Measurements from ENCODE around the gene C5orf58.
A peak's percentile ranks its signal among the peaks of the same experiment; 100 is the strongest.

C5orf58 gene

GRCh38 chr5:170285181-170285580 is 52.4 kb downstream of the C5orf58 start:
- no peak for DNase-seq

- DNase-seq: no peak
These were observed 53.7 kb downstream of the C5orf58 start for GRCh38 chr5:170286386-170286925.

DNA sequence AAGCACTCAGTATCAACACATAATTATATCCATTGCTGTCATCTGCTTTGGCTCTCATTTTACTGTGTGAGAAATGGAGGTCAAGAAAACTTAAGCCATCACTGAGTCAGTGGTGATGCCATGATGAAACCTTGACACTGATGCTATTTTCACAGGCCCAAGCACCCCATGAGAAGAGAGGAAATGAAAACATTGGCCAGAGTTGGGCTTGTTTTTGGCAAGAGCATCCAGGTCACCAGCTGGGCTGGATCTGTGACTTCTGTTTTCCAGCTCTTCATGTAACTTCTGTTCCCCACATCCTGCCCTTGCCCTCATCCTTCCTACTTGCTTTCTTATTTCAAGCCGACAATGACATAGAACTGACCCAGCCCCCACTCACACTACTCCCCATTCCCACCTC is 54.7 kb downstream of the C5orf58 start:
- DNase-seq: no peak

DNA sequence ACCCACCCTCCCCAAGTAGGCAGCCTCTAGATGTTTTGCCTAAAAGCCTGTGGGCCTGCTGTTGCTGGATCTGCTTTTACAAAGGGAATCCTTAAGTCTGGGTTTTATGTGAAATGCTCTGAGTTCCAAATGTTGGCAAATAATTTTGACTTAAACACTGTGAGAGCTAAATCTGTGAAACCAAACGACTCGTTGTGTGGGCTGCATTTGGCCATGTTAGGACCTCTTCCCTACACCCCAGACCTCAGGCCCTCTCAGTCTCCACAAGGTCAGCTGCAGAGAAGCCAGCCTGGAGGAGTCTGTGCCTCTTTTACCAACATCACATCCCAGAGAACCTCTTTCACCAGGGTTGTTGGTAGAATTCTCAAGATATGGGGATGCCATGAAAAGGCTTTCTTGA is 55.4 kb downstream of the C5orf58 start:
- DNase-seq: no peak

DNA sequence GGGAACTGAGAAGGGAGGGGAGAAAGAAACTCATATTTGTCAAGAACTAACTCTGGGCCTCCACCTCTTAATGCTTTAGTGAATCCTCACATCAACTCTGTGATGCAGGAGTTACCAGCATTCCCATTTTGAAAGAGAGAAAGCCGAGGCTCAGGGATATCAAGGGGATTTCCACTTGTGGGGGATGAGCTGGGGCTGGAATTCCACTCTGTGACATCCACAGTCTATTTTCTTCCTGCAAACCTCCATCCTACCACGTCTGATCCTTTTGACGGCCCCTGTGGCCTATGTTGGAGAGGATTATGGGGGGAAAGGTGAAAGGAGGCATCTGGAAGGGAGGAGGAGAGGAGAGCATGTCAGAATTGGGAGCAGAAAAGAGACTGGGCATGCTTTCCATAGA is 55.8 kb downstream of the C5orf58 start:
- DNase-seq: no peak

- DNase-seq: no peak
These were observed 56.3 kb downstream of the C5orf58 start for GRCh38 chr5:170289121-170289520.

DNA sequence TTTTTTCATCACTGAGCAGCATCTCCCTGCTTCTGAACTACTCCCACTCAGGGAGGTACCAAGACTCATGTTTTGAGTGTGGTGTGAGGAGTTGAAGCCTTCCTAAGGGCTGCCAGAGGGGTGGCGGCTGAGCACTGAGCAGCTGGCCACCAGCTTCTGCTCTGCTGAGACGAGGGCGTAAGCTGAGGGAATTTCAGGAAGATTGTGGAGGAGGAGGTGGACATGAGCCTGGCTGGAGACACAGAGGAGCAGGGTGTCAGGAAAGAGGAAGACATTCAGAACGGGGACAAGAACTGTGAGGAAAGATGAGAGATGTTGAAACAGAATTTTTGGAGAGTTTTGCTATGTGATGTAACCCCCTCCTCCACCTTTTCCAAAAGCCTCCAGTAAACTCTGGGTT is 57.0 kb downstream of the C5orf58 start:
- DNase-seq: no peak

DNA sequence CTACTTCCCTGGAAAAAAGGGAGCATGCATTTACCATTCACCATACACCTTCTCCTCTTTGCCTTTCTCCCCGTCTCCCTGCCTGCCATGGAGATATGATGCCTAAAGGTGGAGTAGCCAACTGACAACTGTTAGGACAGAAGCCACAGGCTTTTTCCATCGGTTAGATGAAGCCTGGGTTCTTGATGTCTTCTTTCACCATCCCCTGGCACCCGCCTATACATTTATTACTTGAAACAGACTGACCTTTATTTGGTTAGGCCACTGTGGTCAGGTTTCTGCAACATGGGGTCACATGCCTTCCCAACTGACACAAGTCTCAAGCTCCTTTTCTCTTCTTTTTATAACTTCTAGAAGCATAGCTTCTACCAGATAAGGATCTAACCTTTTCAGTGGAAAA is 57.7 kb downstream of the C5orf58 start:
- DNase-seq: no peak

GRCh38 chr5:170292179-170293104 is 59.7 kb downstream of the C5orf58 start:
- no peak for DNase-seq

DNA sequence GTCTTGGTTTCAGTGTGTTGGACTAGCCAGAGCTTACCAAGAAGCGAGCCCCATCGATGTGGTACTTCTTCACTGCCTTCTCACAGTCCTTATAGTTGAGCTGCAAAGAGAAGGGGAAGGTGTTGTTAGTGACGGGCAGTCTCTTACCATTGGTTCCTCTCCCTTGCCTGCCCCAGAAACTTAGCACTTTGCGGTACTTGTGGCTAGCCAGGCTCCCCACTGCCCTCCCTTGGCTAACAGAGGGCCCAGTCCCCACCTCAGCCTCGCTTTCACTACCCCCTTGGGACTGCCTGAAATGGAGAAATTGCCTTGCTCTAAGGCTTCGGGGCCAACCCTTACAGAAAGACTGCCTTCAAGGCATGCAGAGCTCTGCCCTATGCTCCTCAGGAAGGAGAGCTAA is 60.5 kb downstream of the C5orf58 start:
- DNase-seq: peak in 1 of 2 experiments; percentile 36

DNA sequence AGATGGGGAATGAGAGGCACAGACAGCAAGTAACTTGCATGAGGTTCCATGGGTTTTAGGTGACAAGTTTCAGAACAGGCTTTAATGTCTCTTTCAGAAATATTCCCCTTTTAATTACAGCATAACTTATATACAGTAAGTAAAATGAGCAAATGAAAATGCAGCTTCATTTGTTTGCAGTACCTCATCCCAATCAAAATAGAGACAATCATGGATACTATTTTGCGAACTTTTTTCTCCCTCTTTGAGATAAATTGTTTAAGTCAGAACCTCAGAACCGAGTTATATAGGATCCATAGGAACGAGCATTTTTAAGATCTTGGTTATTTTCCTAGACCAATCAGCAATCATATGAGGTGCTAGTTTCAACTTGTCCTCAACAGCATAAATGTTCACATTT is 61.3 kb downstream of the C5orf58 start:
- DNase-seq: no peak

- DNase-seq: no peak
These were observed 61.8 kb downstream of the C5orf58 start for GRCh38 chr5:170294556-170294955.
